WTC11 (cell line): ENCODE results near the gene MARCHF7. TPM values are rescaled to one million over a fixed set of nuclear protein-coding genes. Genes with fewer than 3 reads are reported as not detected.
A peak's percentile ranks its signal among the peaks of the same experiment; 100 is the strongest.

ENCODE experiments used
- ATAC-seq: fragments of 200-7000 bp; cut with Tn5 transposase; 2 replicates; pipeline ENCODE4 v1.10.0; 2021; ENCODE audit warnings: mild to moderate bottlenecking, moderate library complexity
- CTCF ChIA-PET: fragments of 300-600 bp; sonication (Branson Sonifier 250); formaldehyde crosslinking; loops from one replicate; lab custom pipeline; 2021; ENCODE audit warnings: antibody characterized with exemption; lab: Charles Lee
- POLR2A ChIA-PET: fragments of 350-600 bp; sonication (Branson Sonifier 250); formaldehyde crosslinking; loops from one replicate; lab custom pipeline; 2021; ENCODE audit warnings: antibody characterized with exemption; lab: Charles Lee
- DNase-seq: peaks from one replicate; pipeline ENCODE4 v3.0.0; 2021; ENCODE audit warnings: low spot score
- H3K27ac Mint-ChIP-seq: 2 replicates; pipeline ENCODE4 v1.8.0; 2021; ENCODE audit warnings: mixed read lengths
- H3K27me3 Mint-ChIP-seq: 2 replicates; pipeline ENCODE4 v1.8.0; 2021; ENCODE audit warnings: low read depth, mild to moderate bottlenecking, moderate library complexity, mixed read lengths
- H3K36me3 Mint-ChIP-seq: 2 replicates; pipeline ENCODE4 v1.8.0; 2021; ENCODE audit warnings: mixed read lengths
- H3K4me1 Mint-ChIP-seq: 2 replicates; pipeline ENCODE4 v1.8.0; 2022; ENCODE audit warnings: mixed read lengths
- H3K4me3 Mint-ChIP-seq: 2 replicates; pipeline ENCODE4 v1.8.0; 2021; ENCODE audit warnings: mild to moderate bottlenecking, moderate library complexity, mixed read lengths
- H3K9me3 Mint-ChIP-seq: 2 replicates; pipeline ENCODE4 v1.8.0; 2021; ENCODE audit warnings: mixed read lengths
- CBFB ChIP-seq: sonication (generic); formaldehyde crosslinking; IDR thresholded peaks from 2 replicates; pipeline ENCODE4 v1.8.1; 2022; ENCODE audit warnings: mild to moderate bottlenecking, low read depth, missing genetic modification reagents
- E2F5 ChIP-seq: sonication (generic); formaldehyde crosslinking; IDR thresholded peaks from 2 replicates; pipeline ENCODE4 v1.8.1; 2022; ENCODE audit warnings: mild to moderate bottlenecking, moderate library complexity, missing genetic modification reagents
- HMGA2 ChIP-seq: fragments of 250-450 bp; sonication (Bioruptor Pico); IDR thresholded peaks from 2 replicates; pipeline ENCODE4 v1.4.0; 2021; ENCODE audit warnings: mild to moderate bottlenecking, moderate library complexity
- JUN ChIP-seq: sonication (generic); formaldehyde crosslinking; IDR thresholded peaks from 2 replicates; pipeline ENCODE4 v1.8.0; 2023; ENCODE audit warnings: mild to moderate bottlenecking, missing genetic modification reagents
- NFE2L1 ChIP-seq: sonication (generic); formaldehyde crosslinking; IDR thresholded peaks from 2 replicates; pipeline ENCODE4 v1.8.1; 2023; ENCODE audit warnings: missing genetic modification reagents
- NFYB ChIP-seq: sonication (generic); formaldehyde crosslinking; conservative IDR thresholded peaks from 2 replicates; pipeline ENCODE4 v1.8.0; 2022; ENCODE audit warnings: low read depth, missing genetic modification reagents
- PREB ChIP-seq: sonication (generic); formaldehyde crosslinking; IDR thresholded peaks from 2 replicates; pipeline ENCODE4 v1.8.1; 2022; ENCODE audit warnings: mild to moderate bottlenecking, missing genetic modification reagents, moderate library complexity, borderline replicate concordance
- ZNF317 ChIP-seq: sonication (generic); formaldehyde crosslinking; IDR thresholded peaks from 2 replicates; pipeline ENCODE4 v1.8.1; 2023; ENCODE audit warnings: low read depth, mild to moderate bottlenecking, moderate library complexity, missing genetic modification reagents, borderline replicate concordance
- total RNA-seq: library from RNA; stranded (reverse); gene quantifications from 3 replicates; pipeline ENCODE4 v1.2.3, GENCODE V29; 2021
- TF ChIP-seq, protein P1 (sequence below): sonication (generic); formaldehyde crosslinking; IDR thresholded peaks from 2 replicates; pipeline ENCODE4 v1.8.1; 2023; ENCODE audit warnings: mild to moderate bottlenecking, missing genetic modification reagents, borderline replicate concordance
- TF ChIP-seq, protein P2 (sequence below): sonication (generic); formaldehyde crosslinking; IDR thresholded peaks from 2 replicates; pipeline ENCODE4 v1.8.0; 2023; ENCODE audit warnings: missing genetic modification reagents, mild to moderate bottlenecking, borderline replicate concordance
- TF ChIP-seq, protein P3 (sequence below): fragments of 250-450 bp; sonication (Bioruptor Pico); IDR thresholded peaks from 2 replicates; pipeline ENCODE4 v2.1.2; 2022; ENCODE audit warnings: mild to moderate bottlenecking, moderate library complexity
- TF ChIP-seq, protein P4 (sequence below): sonication (generic); formaldehyde crosslinking; IDR thresholded peaks from 2 replicates; pipeline ENCODE4 v1.8.0; 2023; ENCODE audit warnings: missing genetic modification reagents
- TF ChIP-seq, protein P5 (sequence below): sonication (generic); formaldehyde crosslinking; IDR thresholded peaks from 2 replicates; pipeline ENCODE4 v1.8.0; 2023; ENCODE audit warnings: mild to moderate bottlenecking, missing genetic modification reagents
- TF ChIP-seq, protein P6 (sequence below): sonication (generic); formaldehyde crosslinking; IDR thresholded peaks from 2 replicates; pipeline ENCODE4 v1.8.1; 2022; ENCODE audit warnings: missing genetic modification reagents, borderline replicate concordance

MARCHF7 gene
- total RNA-seq, 1 experiment from 2014 or later, result 84.0 TPM

DNA sequence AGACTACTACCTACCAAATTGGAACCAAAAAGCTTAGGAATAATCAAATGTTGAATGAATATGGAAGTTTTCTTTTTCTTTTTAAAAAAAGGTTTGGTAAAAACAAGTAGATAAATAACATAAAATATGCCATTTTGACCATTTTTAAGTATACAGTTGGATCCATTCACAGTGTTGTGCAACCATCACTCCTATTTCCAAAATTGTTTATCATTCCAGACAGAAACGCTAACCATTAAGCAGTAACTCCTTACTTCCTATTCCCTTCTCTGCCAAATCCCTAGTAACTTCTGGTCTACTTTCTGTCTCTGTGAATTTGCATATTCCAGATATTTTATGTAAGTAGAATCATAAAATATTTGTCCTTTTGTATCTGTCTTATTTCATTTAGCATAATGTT is 45.9 kb downstream of the MARCHF7 start (continued):
- TF ChIP-seq JUN (CRISPR knock-in tag), result no peak

- no peak for TF ChIP-seq HMGA2 (CRISPR knock-in tag)
- TF ChIP-seq ZNF317, result peak; percentile 59; the same call in 1 of the 2 replicates
- TF ChIP-seq E2F5 (CRISPR knock-in tag), result no peak
- TF ChIP-seq, protein P1, sequence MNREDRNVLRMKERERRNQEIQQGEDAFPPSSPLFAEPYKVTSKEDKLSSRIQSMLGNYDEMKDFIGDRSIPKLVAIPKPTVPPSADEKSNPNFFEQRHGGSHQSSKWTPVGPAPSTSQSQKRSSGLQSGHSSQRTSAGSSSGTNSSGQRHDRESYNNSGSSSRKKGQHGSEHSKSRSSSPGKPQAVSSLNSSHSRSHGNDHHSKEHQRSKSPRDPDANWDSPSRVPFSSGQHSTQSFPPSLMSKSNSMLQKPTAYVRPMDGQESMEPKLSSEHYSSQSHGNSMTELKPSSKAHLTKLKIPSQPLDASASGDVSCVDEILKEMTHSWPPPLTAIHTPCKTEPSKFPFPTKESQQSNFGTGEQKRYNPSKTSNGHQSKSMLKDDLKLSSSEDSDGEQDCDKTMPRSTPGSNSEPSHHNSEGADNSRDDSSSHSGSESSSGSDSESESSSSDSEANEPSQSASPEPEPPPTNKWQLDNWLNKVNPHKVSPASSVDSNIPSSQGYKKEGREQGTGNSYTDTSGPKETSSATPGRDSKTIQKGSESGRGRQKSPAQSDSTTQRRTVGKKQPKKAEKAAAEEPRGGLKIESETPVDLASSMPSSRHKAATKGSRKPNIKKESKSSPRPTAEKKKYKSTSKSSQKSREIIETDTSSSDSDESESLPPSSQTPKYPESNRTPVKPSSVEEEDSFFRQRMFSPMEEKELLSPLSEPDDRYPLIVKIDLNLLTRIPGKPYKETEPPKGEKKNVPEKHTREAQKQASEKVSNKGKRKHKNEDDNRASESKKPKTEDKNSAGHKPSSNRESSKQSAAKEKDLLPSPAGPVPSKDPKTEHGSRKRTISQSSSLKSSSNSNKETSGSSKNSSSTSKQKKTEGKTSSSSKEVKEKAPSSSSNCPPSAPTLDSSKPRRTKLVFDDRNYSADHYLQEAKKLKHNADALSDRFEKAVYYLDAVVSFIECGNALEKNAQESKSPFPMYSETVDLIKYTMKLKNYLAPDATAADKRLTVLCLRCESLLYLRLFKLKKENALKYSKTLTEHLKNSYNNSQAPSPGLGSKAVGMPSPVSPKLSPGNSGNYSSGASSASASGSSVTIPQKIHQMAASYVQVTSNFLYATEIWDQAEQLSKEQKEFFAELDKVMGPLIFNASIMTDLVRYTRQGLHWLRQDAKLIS (CRISPR knock-in tag), result no peak
- TF ChIP-seq NFYB, result no peak
- Mint-ChIP-seq H3K27me3 (no peaks in the 10 kb centered on the region), H3K4me1 (no peaks in the 10 kb centered on the region), H3K27ac (no peak overlapping the region), H3K36me3 (peaks cover 39% of the 10 kb centered on the region), H3K9me3 (no peaks in the 10 kb centered on the region), H3K4me3 (no peak overlapping the region)
- CTCF ChIA-PET, result no interaction called here
- no peak for DNase-seq
- POLR2A ChIA-PET, result no interaction called here
- no peak for ATAC-seq
Observed at GRCh38 chr2:159758686-159759085, 46.4 kb downstream of the MARCHF7 start.

DNA sequence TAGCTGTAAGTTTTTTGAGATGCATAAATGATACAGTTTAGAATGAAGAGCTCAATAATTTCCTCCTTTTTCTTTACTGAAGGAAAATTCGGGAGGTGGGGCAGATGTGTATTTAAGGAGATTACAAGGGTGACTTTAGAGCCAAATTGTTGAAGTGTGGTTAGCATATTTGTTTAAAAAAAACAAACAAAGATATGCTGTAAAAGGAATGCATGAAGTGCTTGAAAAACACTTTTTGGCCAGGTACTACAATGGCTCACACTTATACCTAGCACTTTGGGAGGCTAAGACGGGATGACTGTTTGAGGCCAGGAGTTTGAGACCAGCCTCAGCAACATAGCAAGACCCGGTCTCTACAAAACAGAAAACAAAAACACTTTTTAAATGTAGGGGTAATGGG is 47.3 kb downstream of the MARCHF7 start:
- H3K4me1 Mint-ChIP-seq, result no peaks in the 10 kb centered on the region
- H3K9me3 Mint-ChIP-seq, result no peaks in the 10 kb centered on the region
- no peaks in the 10 kb centered on the region for H3K27me3 Mint-ChIP-seq
- no peak for ATAC-seq
- no peak for DNase-seq
- ChIA-PET POLR2A (no interaction called here), CTCF (no interaction called here)
- H3K4me3 Mint-ChIP-seq, result no peak overlapping the region
- H3K27ac Mint-ChIP-seq, result no peak overlapping the region
- H3K36me3 Mint-ChIP-seq, result peaks cover 39% of the 10 kb centered on the region
- TF ChIP-seq, protein P2, sequence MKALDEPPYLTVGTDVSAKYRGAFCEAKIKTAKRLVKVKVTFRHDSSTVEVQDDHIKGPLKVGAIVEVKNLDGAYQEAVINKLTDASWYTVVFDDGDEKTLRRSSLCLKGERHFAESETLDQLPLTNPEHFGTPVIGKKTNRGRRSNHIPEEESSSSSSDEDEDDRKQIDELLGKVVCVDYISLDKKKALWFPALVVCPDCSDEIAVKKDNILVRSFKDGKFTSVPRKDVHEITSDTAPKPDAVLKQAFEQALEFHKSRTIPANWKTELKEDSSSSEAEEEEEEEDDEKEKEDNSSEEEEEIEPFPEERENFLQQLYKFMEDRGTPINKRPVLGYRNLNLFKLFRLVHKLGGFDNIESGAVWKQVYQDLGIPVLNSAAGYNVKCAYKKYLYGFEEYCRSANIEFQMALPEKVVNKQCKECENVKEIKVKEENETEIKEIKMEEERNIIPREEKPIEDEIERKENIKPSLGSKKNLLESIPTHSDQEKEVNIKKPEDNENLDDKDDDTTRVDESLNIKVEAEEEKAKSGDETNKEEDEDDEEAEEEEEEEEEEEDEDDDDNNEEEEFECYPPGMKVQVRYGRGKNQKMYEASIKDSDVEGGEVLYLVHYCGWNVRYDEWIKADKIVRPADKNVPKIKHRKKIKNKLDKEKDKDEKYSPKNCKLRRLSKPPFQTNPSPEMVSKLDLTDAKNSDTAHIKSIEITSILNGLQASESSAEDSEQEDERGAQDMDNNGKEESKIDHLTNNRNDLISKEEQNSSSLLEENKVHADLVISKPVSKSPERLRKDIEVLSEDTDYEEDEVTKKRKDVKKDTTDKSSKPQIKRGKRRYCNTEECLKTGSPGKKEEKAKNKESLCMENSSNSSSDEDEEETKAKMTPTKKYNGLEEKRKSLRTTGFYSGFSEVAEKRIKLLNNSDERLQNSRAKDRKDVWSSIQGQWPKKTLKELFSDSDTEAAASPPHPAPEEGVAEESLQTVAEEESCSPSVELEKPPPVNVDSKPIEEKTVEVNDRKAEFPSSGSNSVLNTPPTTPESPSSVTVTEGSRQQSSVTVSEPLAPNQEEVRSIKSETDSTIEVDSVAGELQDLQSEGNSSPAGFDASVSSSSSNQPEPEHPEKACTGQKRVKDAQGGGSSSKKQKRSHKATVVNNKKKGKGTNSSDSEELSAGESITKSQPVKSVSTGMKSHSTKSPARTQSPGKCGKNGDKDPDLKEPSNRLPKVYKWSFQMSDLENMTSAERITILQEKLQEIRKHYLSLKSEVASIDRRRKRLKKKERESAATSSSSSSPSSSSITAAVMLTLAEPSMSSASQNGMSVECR (CRISPR knock-in tag), result no peak
- TF ChIP-seq CBFB (CRISPR knock-in tag) (no peak), NFE2L1 (CRISPR knock-in tag) (no peak), PREB (CRISPR knock-in tag) (no peak)
- TF ChIP-seq, protein P3, sequence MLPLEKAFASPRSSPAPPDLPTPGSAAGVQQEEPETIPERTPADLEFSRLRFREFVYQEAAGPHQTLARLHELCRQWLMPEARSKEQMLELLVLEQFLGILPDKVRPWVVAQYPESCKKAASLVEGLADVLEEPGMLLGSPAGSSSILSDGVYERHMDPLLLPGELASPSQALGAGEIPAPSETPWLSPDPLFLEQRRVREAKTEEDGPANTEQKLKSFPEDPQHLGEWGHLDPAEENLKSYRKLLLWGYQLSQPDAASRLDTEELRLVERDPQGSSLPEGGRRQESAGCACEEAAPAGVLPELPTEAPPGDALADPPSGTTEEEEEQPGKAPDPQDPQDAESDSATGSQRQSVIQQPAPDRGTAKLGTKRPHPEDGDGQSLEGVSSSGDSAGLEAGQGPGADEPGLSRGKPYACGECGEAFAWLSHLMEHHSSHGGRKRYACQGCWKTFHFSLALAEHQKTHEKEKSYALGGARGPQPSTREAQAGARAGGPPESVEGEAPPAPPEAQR (CRISPR knock-in tag), result no peak
- TF ChIP-seq, protein P4, sequence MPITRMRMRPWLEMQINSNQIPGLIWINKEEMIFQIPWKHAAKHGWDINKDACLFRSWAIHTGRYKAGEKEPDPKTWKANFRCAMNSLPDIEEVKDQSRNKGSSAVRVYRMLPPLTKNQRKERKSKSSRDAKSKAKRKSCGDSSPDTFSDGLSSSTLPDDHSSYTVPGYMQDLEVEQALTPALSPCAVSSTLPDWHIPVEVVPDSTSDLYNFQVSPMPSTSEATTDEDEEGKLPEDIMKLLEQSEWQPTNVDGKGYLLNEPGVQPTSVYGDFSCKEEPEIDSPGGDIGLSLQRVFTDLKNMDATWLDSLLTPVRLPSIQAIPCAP (CRISPR knock-in tag), result no peak
- TF ChIP-seq, protein P5, sequence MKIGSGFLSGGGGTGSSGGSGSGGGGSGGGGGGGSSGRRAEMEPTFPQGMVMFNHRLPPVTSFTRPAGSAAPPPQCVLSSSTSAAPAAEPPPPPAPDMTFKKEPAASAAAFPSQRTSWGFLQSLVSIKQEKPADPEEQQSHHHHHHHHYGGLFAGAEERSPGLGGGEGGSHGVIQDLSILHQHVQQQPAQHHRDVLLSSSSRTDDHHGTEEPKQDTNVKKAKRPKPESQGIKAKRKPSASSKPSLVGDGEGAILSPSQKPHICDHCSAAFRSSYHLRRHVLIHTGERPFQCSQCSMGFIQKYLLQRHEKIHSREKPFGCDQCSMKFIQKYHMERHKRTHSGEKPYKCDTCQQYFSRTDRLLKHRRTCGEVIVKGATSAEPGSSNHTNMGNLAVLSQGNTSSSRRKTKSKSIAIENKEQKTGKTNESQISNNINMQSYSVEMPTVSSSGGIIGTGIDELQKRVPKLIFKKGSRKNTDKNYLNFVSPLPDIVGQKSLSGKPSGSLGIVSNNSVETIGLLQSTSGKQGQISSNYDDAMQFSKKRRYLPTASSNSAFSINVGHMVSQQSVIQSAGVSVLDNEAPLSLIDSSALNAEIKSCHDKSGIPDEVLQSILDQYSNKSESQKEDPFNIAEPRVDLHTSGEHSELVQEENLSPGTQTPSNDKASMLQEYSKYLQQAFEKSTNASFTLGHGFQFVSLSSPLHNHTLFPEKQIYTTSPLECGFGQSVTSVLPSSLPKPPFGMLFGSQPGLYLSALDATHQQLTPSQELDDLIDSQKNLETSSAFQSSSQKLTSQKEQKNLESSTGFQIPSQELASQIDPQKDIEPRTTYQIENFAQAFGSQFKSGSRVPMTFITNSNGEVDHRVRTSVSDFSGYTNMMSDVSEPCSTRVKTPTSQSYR (CRISPR knock-in tag), result no peak
- TF ChIP-seq, protein P6, sequence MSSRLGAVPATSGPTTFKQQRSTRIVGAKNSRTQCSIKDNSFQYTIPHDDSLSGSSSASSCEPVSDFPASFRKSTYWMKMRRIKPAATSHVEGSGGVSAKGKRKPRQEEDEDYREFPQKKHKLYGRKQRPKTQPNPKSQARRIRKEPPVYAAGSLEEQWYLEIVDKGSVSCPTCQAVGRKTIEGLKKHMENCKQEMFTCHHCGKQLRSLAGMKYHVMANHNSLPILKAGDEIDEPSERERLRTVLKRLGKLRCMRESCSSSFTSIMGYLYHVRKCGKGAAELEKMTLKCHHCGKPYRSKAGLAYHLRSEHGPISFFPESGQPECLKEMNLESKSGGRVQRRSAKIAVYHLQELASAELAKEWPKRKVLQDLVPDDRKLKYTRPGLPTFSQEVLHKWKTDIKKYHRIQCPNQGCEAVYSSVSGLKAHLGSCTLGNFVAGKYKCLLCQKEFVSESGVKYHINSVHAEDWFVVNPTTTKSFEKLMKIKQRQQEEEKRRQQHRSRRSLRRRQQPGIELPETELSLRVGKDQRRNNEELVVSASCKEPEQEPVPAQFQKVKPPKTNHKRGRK, result no peak
